Measurements from ENCODE around the gene CPNE6. TPM values are rescaled to one million over a fixed set of nuclear protein-coding genes. Genes with fewer than 3 reads are reported as not detected.

Gene CPNE6
- polyA plus RNA-seq, 3 donors, result not detected

DNA sequence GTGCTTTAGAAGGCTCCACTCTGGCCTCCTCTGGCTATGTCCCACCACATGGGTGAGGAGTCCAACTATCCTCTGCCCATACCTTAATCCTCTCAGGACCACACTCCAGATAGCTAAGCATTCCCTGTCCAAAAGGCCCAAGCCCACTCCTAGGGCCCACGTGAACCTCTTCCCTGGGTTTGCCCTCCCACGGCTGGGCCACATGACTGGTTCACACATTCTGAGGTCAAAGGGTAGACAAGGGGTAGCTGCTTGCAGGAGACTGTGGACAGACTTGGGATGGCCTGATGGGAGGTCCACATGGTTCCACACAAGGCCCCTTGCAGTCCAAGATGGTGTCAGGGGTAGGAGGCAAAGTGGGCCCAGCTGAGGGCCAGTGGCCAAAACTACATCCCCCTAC lies 16.7 kb downstream of the CPNE6 start:
- DNase-seq, result no peak
- TF ChIP-seq, protein P1, sequence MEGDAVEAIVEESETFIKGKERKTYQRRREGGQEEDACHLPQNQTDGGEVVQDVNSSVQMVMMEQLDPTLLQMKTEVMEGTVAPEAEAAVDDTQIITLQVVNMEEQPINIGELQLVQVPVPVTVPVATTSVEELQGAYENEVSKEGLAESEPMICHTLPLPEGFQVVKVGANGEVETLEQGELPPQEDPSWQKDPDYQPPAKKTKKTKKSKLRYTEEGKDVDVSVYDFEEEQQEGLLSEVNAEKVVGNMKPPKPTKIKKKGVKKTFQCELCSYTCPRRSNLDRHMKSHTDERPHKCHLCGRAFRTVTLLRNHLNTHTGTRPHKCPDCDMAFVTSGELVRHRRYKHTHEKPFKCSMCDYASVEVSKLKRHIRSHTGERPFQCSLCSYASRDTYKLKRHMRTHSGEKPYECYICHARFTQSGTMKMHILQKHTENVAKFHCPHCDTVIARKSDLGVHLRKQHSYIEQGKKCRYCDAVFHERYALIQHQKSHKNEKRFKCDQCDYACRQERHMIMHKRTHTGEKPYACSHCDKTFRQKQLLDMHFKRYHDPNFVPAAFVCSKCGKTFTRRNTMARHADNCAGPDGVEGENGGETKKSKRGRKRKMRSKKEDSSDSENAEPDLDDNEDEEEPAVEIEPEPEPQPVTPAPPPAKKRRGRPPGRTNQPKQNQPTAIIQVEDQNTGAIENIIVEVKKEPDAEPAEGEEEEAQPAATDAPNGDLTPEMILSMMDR (IDR thresholded peaks at IDR 0.05), result no peak
- no peaks in the 10 kb centered on the region for H3K79me2 ChIP-seq (ENCODE audit: insufficient read depth, low read length)
- H2AFZ ChIP-seq (ENCODE audit: insufficient read depth, low read depth, low read length, poor library complexity, severe bottlenecking), result no peak overlapping the region
- H3K36me3 Mint-ChIP-seq, result no peaks in the 10 kb centered on the region
- no peak overlapping the region for H3K9ac ChIP-seq (ENCODE audit: insufficient read depth, low read length, poor library complexity, severe bottlenecking)
- no peak overlapping the region for H3K27ac Mint-ChIP-seq
- peaks cover 21% of the 10 kb centered on the region for H3K4me1 Mint-ChIP-seq
- H3K27me3 ChIP-seq (ENCODE audit: control insufficient read depth in 2 of 2, insufficient read depth in 2 of 2, low read length in 2 of 2), result peaks cover 0 to 8% of the 10 kb centered on the region in 2 donors
- no CpG with 5 or more reads among the region's 2 CpGs for WGBS (ENCODE audit: insufficient coverage)
- H4K20me1 ChIP-seq (ENCODE audit: insufficient read depth, low read length), result no peaks in the 10 kb centered on the region
- H3K27ac ChIP-seq (ENCODE audit: low read depth in 1 of 2, low read length in 2 of 2), result no peak overlapping the region
- intact Hi-C loops (cut with micrococcal nuclease), result no loop called here
- no peaks in the 10 kb centered on the region for H3K36me3 ChIP-seq (replicated peaks in 1 of 2; ENCODE audit: control insufficient read depth in 1 of 2, insufficient read depth in 2 of 2, low read length in 2 of 2)
- H3K27me3 Mint-ChIP-seq (ENCODE audit: low read depth in 3 of 3), result peaks cover 6 to 7% (median 6%) of the 10 kb centered on the region in 3 donors
- H3K4me1 ChIP-seq (ENCODE audit: control insufficient read depth in 1 of 2, insufficient read depth in 2 of 2, low read length in 2 of 2), result peaks cover 14 to 18% of the 10 kb centered on the region in 2 donors
- H3K9me3 Mint-ChIP-seq, result peaks cover 0 to 1% (median 0%) of the 10 kb centered on the region in 7 donors
- H3K4me2 ChIP-seq (replicated peaks; ENCODE audit: extremely low read depth, low read length, poor library complexity, severe bottlenecking), result no peak overlapping the region
- no peaks in the 10 kb centered on the region for H3K9me3 ChIP-seq (replicated peaks in 1 of 2; ENCODE audit: control insufficient read depth in 1 of 2, insufficient read depth in 1 of 2, low read length in 2 of 2)
- no peak overlapping the region for H3K4me3 Mint-ChIP-seq
- no peak overlapping the region for H3K4me3 ChIP-seq (replicated peaks in 1 of 3; ENCODE audit: low read depth in 2 of 3, low read length in 3 of 3)

DNA sequence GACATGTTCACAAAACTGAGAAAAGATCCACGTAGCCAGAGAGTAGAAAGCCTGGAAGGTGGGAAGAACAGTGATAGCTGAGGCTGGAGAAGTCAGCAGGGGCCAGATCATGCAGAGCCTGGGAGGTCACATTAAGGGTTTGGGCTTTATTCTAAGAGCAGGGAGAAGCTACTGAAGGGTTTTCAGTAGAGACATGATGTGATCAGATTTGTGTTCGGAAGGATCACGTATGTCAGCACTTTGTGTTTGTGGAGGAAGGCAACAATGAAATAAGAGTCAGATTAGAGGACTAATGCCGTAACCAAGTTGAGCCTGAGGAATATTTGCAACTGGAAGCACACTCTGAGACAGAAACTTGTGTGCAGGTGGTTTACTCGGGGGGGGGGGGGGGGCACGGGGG lies 18.5 kb downstream of the CPNE6 start:
- Mint-ChIP-seq H3K4me1 (peaks cover 30% of the 10 kb centered on the region), H3K4me3 (no peak overlapping the region), H3K9me3 (peaks cover 0 to 3% (median 0%) of the 10 kb centered on the region in 7 donors), H3K27ac (no peak overlapping the region), H3K27me3 (ENCODE audit: low read depth in 3 of 3) (peaks cover 0 to 2% (median 0%) of the 10 kb centered on the region in 3 donors), H3K36me3 (no peaks in the 10 kb centered on the region)
- H3K9ac ChIP-seq (ENCODE audit: insufficient read depth, low read length, poor library complexity, severe bottlenecking), result no peak overlapping the region
- H3K4me1 ChIP-seq (ENCODE audit: control insufficient read depth in 1 of 2, insufficient read depth in 2 of 2, low read length in 2 of 2), result peaks cover 25 to 36% of the 10 kb centered on the region in 2 donors
- DNase-seq, result no peak
- 100% methylated on average over 3 of the region's 6 CpGs for WGBS (ENCODE audit: insufficient coverage)
- H3K27me3 ChIP-seq (ENCODE audit: control insufficient read depth in 2 of 2, insufficient read depth in 2 of 2, low read length in 2 of 2), result no peaks in the 10 kb centered on the region
- H3K36me3 ChIP-seq (replicated peaks in 1 of 2; ENCODE audit: control insufficient read depth in 1 of 2, insufficient read depth in 2 of 2, low read length in 2 of 2), result no peaks in the 10 kb centered on the region
- no peak overlapping the region for H3K27ac ChIP-seq (ENCODE audit: low read depth in 1 of 2, low read length in 2 of 2)
- H3K9me3 ChIP-seq (replicated peaks in 1 of 2; ENCODE audit: control insufficient read depth in 1 of 2, insufficient read depth in 1 of 2, low read length in 2 of 2), result no peaks in the 10 kb centered on the region
- H3K79me2 ChIP-seq (ENCODE audit: insufficient read depth, low read length), result peaks cover 8% of the 10 kb centered on the region
- H3K4me3 ChIP-seq (replicated peaks in 1 of 3; ENCODE audit: low read depth in 2 of 3, low read length in 3 of 3), result no peak overlapping the region
- TF ChIP-seq, protein P1 (IDR thresholded peaks at IDR 0.05), result no peak
- intact Hi-C loops (cut with micrococcal nuclease), result loop anchor here in 1 of 2 donors (2.0 kb wide), 2 partner anchors 31 to 75 kb away; no protein-coding TSS in a partner anchor
- no peak overlapping the region for H3K4me2 ChIP-seq (replicated peaks; ENCODE audit: extremely low read depth, low read length, poor library complexity, severe bottlenecking)
- no peak overlapping the region for H2AFZ ChIP-seq (ENCODE audit: insufficient read depth, low read depth, low read length, poor library complexity, severe bottlenecking)
- no peaks in the 10 kb centered on the region for H4K20me1 ChIP-seq (ENCODE audit: insufficient read depth, low read length)
